CD1c-positive myeloid dendritic cell (primary cell): ENCODE measurements around the gene ALDH5A1.
A peak's percentile ranks its signal among the peaks of the same experiment; 100 is the strongest.
"Not testable (repeated sequence)": the region's sequence is repeated elsewhere in the genome, so short reads cannot be mapped to it uniquely, and the experiment has no call there.

Experiments used
- DNase-seq: peaks from one replicate; pipeline ENCODE4 v3.0.0-alpha.2; 2016; ENCODE audit errors: extremely low spot score

ALDH5A1 gene

GRCh38 chr6:24486065-24486464, 8.7 kb upstream of the ALDH5A1 start:
- no peak for DNase-seq

- no peak for DNase-seq
Measured at GRCh38 chr6:24489470-24489869, 5.3 kb upstream of the ALDH5A1 start, which contains the start of gene GPLD1. TSS of gene GPLD1 (minus strand) at chr6:24489578. CDS start at chr6:24489511, 67 bp downstream.

GRCh38 chr6:24489881-24490280, 4.9 kb upstream of the ALDH5A1 start:
- DNase-seq: no peak

DNA sequence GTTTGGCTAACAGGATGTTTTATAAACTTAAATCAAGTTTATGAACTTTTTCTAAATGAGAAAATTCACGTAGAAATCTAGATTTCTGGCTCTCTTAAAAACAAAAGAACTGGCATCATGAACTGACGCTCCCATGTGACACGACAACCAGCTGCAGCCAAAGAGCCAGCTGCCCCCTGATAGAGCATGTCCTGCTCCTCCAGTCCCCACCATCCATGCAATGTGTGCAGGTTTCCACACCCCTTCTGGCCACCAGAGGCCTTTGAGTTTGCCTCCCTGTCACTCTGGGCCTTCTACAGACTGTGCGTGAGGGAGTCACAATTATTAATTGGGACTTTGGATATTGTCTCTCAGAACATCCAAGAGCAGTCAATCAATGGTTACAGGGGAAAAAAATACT, 3.8 kb upstream of the ALDH5A1 start:
- DNase-seq: no peak

DNA sequence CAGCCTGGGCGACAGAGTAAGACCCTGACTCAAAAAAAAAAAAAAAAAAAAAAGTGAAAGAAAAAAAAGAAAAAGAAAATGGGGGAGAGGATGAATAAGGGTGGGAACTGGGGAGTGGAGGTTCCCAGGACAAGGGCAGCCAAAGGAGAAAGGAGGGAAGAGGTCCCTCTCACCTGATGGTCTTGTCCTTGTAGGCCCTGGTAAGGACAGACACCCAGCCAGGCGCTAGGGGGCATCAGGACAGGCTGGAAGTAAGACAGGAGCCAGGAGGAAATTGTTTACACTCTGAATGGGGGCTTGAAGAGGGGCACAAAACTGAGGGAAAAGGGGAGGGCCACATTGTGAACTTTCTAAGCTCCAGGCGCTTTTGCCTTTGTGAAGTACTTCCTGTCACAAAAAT, 2.3 kb upstream of the ALDH5A1 start:
- DNase-seq: no peak

DNA sequence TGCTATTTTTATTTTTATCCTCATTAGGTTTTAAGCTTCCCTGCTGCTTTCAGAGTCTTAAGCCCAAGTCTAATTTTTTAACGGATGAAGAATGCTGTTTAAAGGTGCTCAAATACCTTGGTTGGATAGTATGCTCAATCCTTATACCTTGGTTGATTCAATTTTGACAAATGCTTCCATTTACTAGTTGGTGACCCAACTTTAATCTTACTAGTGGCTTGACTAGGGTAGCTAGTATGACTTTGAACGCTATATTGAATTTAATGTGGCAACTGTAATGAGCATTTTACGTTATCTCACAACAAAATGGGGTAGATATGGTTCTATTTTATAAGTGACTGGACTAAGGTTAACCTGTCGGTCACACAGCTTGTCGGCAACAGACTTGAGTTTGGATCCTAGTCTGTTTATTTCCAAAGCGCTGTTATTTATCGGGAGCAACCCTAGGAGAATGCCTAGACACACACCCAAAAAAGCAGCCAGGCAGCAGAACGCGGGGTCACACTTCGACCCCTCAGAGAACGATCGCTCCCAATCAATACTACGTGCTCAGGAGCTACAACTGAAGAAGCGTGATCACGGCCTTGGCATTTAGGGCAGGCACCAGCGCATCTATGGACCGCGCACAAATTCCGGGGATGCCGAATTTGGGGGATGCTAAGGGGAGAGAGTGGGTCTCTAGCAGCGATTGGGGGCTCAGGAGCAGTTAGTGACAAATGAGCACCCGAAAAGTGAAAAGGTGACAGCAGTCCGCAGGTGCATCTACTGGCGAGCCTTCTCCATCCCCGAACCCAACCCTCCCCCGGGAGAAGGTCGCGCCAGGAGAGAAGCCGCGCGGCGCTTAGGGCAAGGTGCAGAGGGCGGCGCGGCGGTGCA, 586 bp upstream of the ALDH5A1 start:
- no peak for DNase-seq

DNA sequence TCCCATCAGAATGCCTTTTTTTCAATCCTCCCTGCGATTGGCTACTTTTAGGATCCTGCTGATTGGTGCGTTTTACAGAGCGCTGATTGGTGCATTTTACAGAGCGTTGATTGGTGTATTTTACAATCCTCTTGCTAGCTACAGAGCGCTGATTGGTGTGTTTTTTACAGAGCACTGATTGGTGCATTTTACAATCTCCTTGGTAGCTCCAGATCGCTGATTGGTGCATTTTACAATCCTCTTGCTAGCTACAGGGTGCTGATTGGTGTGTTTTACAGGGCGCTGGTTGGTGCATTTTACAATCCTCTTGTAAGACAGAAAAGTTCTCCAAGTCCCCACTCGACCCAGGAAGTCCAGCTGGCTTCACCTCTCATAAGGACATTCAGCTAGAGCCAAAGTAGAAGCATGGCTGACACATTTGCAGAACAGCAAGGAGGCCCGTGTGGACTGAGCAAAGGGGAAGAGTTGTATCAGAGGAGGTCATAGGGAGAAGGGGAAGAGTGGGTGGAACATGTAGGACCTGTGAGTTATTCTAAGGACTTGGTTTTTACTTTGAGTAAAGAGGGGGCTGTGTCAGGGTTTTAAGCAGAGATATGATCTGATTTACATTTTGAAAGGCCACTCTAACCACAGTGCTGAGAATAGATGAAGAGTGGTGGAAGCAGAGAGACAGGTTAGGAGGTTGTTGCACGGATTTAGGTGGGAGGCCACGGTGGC, 2.6 kb downstream of the ALDH5A1 start:
- DNase-seq: peak; percentile 11

DNA sequence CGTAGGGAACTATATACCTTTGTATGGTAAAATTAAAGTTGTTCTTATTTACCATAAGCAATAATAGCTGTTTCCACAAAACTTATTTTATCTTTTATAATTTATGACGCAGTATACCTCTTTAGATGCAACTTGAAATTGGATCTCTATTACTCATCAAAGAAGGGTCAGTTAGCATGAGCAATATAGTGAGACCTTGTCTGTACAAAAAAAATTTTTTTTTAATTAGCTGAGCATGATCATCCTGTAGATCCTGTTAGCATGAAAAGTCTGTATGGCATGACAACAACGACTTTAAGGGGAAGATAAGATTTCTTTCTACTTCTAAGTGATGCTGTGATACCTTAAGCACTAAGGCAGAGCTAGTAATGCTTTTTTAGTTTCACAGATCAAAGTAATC, 5.9 kb downstream of the ALDH5A1 start:
- no peak for DNase-seq

GRCh38 chr6:24501374-24501773, 6.6 kb downstream of the ALDH5A1 start:
- no peak for DNase-seq

DNA sequence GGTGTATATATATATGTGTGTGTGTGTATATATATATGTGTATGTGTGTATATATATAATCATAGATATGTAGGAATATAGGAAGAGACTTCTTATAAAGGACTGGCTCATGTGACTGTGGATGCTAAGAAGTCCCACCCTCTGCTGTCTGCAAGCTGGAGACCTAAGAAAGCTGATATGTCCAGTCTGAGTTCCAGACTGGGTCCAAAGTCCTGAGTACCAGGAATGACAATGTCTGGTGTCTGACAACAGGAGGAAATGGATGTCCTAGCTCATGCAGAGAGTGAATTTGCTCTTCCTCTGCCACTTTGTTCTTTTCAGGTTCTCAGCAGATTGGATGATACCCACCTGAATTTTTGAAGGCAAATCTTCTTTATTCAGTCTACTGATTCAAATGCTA, 7.1 kb downstream of the ALDH5A1 start:
- no peak for DNase-seq

DNA sequence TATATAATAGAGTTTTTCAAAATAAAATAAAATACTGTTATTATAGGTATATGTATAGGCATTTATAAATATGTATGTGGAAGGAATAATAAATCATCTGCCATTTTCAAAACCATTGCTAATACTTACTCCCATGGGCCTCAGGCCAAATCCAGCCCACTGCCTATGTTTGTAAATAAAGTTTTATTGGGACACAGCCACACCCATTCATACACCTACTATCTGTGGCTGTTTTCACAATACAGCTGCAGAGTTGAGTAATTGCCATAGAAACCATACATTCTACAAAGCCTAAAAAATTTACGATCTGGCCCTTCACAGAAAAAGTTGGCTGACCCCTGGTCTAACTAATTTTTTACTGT, 9.5 kb downstream of the ALDH5A1 start:
- no peak for DNase-seq

DNA sequence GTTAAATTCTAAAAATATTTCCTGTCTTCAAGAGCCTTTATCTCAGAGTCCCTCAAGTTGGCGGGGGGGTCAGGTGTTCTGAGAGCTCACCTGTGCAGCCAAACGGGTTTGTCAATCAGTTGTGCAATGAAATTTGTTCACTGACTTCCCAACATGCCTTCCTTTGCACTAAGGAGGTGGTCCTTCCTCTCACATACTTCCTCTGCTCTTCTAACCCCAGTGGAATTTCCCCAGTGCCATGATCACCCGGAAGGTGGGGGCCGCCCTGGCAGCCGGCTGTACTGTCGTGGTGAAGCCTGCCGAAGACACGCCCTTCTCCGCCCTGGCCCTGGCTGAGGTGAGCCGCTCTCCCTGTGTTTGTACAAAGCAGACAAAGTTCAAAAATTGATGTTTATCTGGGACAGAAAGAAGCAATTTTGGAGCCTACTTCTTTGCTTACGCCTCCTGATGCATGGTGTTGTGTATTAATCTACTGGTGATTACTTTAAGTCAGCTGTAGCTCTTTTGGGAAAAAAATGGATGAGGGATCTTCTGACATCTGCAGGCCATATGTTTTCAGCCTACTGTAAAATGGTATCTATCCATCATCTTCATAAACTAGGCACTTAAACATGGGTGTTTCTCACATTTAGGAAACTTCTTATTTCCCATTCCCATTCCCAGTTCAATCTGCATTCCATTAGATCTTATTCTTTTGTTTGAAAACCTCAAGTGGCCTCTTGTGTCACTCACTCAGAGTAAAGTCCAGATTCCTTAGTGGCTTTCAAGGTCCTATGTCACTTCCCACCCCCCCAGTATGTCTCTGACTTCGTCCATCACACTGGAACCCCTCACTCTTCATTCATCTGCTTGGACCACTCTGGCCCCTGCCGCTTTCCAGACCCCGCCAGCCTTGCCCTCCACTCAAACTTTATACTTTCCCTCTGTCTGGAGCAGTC, 10.1 kb downstream of the ALDH5A1 start:
- no peak for DNase-seq

DNA sequence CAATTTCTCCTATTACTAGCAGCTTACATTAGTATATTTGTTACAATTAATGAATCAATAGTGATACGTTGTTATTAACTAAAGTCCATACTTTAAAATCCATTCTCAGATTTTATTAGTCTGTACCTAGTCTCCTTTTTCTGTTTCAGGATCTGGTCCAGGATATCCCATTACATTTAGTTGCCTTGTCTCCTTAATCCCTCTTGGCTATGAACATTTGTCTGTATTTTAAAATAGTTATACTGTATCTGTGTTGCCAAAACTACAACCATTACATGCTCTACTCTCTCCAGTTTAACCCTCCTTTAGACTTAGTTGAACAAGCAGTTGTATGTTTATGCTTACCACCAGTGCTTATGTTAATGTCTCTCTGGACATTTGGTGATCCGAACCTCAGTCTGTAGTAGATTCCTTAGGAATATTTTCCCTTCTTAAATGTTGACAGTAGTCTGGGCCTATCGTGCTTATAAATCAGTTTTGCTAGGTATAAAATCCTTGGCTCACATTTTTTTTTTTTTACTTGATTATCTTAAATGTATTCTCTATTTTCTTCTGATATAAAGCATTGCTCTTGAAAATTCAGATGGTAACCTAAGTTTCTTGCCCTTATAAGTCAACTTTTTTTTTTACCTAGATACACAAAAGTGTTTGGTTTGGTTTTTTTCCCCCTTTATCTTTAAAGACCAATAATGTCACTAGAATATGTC, 12.2 kb downstream of the ALDH5A1 start:
- no peak for DNase-seq

DNA sequence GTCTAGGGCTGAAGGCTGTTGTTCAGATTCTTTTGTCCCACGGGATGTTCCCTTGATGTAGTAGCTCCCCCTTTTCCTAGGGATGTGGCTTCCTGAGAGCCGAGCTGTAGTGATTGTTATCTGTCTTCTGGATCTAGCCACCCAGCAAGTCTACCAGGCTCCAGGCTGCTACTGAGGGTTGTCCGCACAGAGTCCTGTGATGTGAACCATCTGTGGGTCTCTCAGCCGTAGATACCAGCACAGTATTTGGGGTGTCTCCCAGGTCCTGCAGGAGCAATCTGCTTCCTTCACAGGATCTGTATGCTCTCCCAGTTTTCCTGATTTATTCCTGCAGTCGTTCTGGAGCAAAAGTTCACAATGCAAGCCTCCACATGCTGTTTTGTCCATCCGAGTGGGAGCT, 17.2 kb downstream of the ALDH5A1 start:
- not testable (repeated sequence) for DNase-seq

- no peak for DNase-seq
Measured at GRCh38 chr6:24513602-24514001, 18.8 kb downstream of the ALDH5A1 start.

DNA sequence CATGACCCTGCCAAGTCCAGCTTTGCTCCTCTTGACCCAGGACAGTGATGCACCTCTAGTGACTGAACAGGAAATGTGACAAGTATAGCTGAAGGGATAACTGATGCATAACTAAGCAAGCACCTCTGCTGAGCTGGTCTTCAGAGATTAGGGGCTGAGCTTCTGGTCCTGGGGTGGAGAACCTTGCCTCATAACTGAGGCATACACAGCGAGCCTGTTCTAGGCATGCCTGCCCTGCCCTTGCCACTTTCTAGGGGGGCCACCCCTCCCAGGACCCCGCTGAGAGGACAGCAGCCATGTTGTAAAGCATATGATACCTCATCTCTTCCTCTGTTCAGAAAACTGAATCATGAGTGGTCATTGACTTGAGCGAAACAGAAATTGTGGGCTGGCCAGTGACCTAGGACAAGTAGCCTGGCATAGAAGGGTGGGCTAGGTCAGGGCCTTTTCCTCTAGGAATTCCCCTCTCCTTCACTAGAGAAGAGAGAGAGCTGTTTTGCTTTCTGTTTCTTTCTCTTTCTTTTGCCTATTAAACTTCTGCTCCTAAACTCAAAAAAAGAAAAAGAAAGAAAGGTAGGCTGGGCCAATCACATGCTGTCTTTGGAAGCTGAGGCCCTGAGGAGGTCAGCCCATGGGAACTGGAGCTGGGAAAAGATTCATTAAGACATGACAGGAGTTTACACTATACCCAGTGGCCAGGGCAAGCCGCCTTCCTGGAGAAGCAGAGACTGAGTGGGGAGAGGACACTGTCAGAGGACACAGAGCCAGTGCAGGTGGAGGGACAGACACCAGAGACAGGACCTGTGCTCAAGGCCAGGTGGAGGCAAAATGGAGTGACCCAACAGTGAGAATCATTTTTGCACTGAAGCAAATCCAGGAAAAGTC, 23.1 kb downstream of the ALDH5A1 start:
- no peak for DNase-seq

DNA sequence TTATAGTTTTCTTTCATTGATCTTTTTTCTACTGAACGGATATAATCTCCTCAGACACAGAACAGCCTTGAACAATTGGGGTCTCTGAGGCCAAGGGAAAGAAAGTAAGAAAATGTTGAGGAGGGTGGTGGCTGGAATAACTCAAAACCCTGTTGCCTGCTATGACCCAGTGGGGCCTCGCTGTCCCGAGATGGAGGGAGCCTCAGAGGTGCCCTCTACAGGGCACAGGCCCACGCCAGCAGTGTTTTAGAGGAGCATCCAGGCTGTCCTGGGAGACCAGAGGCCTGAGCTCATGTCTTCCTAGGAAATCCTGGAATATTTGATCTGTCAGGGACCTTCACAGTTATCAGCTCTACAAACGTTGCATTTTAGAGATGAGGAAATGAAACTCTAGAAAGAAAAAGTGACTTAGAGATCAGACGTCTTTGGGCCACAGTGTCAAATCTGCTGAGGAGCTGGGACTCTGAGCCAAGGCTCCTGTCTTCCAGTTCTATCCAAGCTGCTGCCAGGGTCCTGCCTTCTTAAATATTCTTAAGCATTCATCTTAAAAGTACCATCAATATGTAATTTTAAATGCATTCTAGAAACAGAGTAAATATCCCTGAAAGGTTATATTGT, 26.3 kb downstream of the ALDH5A1 start:
- peak; percentile 20 for DNase-seq

DNA sequence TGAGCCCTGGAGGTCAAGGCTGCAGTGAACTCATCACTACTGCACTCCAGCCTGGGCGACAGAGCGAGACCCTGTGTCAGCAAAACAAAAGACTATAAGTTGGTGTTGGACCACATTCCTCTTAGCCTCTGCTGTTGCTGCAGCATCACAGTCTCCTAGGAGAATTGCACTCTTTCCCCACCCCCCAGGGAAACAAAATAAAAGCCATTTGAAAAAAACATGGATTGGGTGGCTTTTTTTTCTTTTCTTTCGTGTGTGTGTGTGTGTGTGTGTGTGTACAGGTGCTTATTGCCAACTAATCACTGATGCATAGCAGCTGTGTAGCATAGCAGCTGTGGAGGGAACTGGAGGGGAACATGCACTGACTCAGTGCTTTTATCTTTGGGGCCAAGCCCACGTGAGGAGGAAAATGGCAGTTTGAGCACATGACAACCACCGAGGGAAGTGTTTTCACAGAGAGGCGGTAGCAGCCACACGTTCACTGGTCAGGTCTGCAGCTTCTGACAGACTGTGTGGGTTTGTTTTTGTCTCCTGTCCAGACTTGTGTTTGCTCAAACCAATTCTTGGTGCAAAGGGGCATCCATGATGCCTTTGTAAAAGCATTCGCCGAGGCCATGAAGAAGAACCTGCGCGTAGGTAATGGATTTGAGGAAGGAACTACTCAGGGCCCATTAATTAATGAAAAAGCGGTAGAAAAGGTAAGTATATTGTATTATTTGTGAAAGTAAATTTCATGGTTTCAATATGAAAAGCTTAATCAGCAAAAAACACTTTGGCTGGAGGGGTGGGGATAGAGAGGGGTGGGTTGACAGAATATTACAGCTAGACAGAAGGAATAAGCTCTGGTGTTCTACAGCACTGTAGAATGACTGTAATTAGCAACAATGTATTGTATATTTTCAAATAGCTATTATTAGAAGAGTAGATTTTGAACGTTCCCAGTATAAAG, 27.7 kb downstream of the ALDH5A1 start:
- DNase-seq: no peak

DNA sequence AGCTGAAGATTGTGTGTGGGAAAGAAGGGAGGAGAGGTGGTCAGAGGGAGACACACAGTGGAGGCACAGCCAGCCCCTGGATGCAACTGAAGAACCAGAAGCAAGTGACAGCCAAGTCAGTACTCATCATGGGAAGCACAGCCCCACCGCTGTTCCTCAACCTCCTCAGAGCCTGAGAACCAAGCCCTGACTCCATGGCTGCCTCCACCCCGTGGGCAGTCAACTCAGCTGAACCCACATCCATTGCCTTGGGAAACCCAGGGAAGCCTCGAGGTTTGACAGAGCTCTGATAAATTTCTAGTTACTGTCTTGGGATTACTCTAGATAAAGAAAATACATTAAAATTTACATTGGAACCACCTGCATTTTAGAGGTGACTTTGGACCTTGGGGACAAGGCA, 29.6 kb downstream of the ALDH5A1 start:
- DNase-seq: no peak
